ENCODE data around the gene FKBP1A. TPM values are rescaled to one million over a fixed set of nuclear protein-coding genes. Genes with fewer than 3 reads are reported as not detected.
"Not testable (repeated sequence)": the region's sequence is repeated elsewhere in the genome, so short reads cannot be mapped to it uniquely, and the experiment has no call there.

Gene FKBP1A
- polyA plus RNA-seq, 4 donors, result 320 to 413 (median 378) TPM

GRCh38 chr20:1369970-1370369 lies 22.9 kb downstream of the FKBP1A start:
- DNase-seq (ENCODE audit: low read depth in 4 of 4, low spot score in 3 of 4), result no peak

DNA sequence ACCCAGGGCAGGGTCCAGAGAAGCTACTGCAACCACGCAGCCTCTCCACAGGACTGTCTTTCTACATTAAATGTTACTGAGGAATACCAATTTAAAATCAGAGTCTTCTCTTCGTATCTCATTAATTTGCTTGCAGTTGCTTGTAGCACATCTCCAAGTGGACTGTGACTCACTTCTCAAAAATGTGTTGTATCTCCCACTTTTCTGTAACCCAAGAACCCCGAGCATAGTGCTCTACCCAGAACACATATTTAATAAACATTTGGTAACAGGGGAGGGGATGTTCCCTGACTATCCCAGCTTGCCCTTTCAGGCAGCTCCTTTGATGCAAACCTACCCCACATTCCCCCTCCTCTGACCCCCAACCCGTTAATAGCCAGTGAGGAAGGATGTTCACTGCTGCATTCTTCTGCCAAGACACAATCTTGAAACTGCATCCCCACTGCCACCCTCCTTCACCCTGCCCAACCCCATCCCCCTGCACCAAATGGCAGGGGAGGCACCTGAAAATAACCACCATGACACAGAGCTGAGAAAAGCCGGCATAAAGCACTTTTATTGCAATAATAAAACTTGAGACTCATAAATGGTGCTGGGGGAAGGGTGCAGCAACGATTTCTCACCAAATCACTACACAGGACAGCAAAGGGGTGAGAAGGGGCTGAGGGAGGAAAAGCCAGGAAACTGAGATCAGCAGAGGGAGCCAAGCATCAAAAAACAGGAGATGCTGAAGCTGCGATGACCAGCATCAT lies 24.2 kb downstream of the FKBP1A start:
- DNase-seq (ENCODE audit: low read depth in 4 of 4, low spot score in 3 of 4), result no peak

GRCh38 chr20:1367479-1367878 lies 25.4 kb downstream of the FKBP1A start:
- DNase-seq (ENCODE audit: low read depth in 4 of 4, low spot score in 3 of 4), result no peak

DNA sequence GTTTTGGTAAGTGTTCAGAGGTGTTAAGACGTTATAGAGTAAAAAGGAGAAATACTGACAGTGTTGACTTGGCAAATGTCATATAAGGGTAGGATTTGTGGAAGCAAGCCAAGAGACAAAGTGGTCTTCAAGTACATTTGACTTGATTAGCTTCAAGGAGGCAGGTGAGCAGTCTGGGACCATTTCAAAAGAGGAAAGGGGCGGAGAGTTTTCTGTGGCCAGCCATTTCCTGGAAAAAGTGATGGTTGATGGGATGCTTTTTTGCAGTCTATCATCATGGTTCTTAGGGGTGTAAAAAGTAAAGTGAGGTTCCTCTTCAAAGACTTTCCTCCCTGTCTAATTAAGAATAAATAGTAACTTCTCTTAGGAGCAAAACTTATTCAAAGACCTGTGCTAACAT lies 28.7 kb downstream of the FKBP1A start:
- no peak for DNase-seq (ENCODE audit: low read depth in 4 of 4, low spot score in 3 of 4)

- DNase-seq (ENCODE audit: low read depth in 4 of 4, low spot score in 3 of 4), result no peak
Measured at GRCh38 chr20:1363522-1363921, 29.3 kb downstream of the FKBP1A start.

- no peak for DNase-seq (ENCODE audit: low read depth in 4 of 4, low spot score in 3 of 4)
Measured at GRCh38 chr20:1362484-1362883, 30.4 kb downstream of the FKBP1A start.

GRCh38 chr20:1360094-1360846 lies 32.6 kb downstream of the FKBP1A start:
- DNase-seq (ENCODE audit: low read depth in 4 of 4, low spot score in 3 of 4), result no peak

- no peak for DNase-seq (ENCODE audit: low read depth in 4 of 4, low spot score in 3 of 4)
Measured at GRCh38 chr20:1357921-1358671, 34.8 kb downstream of the FKBP1A start.

GRCh38 chr20:1353956-1354355 lies 38.9 kb downstream of the FKBP1A start:
- DNase-seq (ENCODE audit: low read depth in 4 of 4, low spot score in 3 of 4), result no peak

DNA sequence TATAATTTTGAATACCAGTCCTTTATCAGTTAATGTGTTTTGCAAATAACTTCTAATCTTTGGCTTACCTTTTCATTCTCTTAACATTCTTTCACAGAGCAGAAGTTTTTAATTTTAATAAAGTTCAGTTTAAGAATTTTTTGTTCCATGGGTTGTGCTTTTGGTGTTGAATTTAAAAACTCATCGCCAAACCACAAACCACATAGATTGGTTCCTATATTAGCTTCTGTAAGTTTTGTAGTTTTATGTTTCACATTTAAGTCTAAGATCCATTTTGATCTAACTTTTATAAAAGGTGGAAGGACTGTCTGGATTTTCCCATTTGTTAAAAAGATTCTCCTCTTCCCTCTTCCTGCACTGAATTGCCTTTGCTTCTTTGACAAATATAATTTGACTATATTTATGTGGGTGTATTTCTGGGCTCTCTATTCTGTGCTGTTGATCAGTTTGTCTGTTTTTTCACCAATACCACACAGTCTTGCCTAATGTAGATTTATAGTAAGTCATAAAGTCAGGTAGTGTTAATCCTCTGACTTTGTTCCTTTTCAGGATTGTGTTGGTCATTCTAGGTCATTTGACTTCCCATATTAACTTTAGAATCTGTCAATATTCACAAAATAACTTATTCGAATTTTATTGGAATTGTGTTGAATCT lies 46.4 kb downstream of the FKBP1A start:
- DNase-seq (ENCODE audit: low read depth in 4 of 4, low spot score in 3 of 4), result no peak

- DNase-seq (ENCODE audit: low read depth in 4 of 4, low spot score in 3 of 4), result no peak
Measured at GRCh38 chr20:1345756-1346093, 47.1 kb downstream of the FKBP1A start.

DNA sequence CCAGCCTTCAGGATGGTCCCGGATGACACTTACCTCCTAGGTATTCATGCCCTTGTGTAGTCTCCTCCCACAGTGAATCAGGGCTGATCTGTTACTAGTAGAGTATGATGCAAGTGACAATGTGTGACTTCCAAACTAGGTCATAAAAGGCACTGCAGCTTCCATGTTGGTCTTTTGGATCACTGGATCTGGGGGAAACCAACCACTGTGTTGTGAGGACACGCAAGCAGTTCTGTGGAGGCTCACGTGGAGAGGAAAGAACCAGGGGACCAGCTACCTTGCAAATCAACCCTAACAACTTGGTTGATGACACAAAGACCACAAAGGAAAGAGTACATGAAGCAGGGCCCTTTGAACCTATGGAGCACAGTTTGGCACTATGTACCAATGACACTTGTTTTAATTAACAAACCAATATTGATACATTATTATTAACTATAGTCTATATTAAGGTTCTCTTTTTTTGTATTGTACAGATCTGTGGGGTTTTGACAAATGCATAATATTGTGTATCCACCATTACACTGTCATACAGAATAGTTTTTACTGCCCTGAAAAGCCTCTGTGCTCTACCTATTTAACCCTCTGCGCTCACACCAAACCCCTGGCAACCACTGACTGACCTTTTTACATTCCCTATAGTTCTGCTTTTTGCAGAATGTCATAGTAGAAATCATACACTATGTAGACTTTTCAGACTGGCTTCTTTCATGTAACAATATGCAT lies 47.7 kb downstream of the FKBP1A start:
- DNase-seq (ENCODE audit: low read depth in 4 of 4, low spot score in 3 of 4), result no peak

DNA sequence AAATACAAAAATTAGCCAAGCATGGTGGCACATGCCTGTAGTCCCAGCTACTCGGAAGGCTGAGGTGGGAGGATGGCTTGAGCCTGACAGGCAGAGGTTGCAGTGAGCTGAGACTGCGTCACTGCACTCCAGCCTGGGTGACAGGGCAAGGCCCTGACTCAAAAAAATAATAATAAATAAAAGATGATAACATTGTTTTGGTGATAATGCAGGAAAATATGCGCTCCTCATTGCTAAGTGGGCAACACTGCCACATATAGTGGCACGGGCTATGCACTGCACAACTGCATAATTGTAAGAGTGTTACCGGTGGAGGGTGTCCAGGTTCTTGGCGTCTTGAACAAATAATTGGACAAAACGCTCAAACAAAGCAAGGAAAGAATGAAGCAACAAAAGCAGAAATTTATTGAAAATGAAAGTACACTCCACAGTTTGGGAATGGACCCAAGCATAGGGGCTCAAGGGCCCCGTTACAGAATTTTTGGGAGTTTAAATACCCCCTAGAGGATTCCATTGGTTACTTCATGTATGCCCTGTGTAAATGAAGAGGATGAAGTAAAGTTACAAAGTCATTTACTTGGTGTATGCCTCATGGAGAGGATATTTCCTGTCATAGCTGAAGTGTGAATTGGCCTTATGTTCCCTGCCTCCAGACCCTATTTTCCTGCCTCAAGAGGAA lies 49.3 kb downstream of the FKBP1A start:
- DNase-seq (ENCODE audit: low read depth in 4 of 4, low spot score in 3 of 4), result not testable (repeated sequence)

DNA sequence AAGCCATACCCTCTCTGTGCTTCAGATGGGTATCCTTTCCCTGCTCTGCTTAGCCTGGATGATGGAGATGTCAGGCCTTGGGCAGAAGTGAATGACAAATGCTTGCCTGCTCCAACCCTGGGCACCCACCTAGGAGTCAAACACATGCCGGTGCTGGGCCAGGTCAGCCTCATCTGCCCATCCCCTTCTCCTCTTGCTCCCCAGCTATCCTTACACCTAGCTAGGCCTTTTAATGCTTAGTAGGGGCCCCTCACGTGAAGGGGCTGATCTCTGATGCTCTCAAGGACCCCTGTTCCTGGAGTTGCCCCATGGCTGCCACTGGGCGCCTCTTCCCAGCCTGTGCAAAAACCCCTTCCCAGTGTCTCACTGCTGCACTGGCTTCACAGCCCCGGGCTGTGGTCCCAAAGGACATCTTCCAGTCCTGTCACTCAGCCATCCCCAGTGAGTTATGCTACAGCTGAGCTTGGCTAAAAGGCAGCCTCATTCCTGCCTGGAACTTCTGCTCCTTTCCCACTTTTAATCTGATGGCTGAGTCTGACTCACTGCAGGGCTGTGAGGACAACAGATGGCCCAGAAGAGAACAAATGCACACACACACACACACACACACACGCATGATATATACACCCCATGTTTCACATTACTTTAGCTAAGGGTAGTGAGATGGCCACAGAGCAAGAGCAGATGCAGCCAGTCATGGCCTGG lies 51.1 kb downstream of the FKBP1A start:
- no peak for DNase-seq (ENCODE audit: low read depth in 4 of 4, low spot score in 3 of 4)

- no peak for DNase-seq (ENCODE audit: low read depth in 4 of 4, low spot score in 3 of 4)
Measured at GRCh38 chr20:1338801-1339200, 54.1 kb downstream of the FKBP1A start.

DNA sequence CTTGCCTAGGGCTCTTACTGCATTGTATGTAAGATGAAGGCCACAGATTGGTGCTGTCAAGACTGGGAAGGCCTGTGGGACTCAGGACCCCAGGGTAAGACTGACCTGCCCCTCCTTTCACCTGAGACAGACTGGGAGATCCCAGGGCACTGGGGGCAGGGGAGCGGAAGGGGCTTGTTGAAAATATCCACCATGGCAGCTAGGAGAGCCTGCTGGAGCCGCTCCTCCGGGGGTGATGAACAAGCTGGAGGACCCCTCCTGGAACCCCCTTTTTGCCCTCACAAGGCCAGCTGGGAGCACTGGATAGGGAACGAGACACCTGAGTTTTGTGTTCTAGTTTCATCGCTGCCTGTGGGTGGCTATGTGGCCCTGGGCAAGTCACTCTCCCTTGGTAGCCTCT lies 54.8 kb downstream of the FKBP1A start:
- DNase-seq (ENCODE audit: low read depth in 4 of 4, low spot score in 3 of 4), result no peak

GRCh38 chr20:1337441-1337840 lies 55.4 kb downstream of the FKBP1A start:
- no peak for DNase-seq (ENCODE audit: low read depth in 4 of 4, low spot score in 3 of 4)

GRCh38 chr20:1336699-1337367 lies 56.0 kb downstream of the FKBP1A start:
- no peak for DNase-seq (ENCODE audit: low read depth in 4 of 4, low spot score in 3 of 4)

All from left renal pelvis (tissue), 4 donors.